ENCODE data around the gene SLC22A15. TPM values are rescaled to one million over a fixed set of nuclear protein-coding genes. Genes with fewer than 3 reads are reported as not detected.

SLC22A15 gene
- 11.3 and 21.0 TPM in 2 replicates for total RNA-seq
- 3.1 and 4.9 TPM in 2 replicates for polyA plus RNA-seq
- polyA plus RNA-seq (2012), result 1.6 and 2.1 TPM in 2 replicates
- polyA minus RNA-seq (ENCODE audit: low replicate concordance), result 0.12 and 3.8 TPM in 2 replicates

GRCh38 chr1:115976062-115976920 is at the start of gene SLC22A15:
Gene SLC22A15, plus strand, starts transcription at chr1:115976513. Its CDS starts 115 bp downstream, at chr1:115976628.
- TF ChIP-seq EZH2 (IDR thresholded peaks at IDR 0.05; ENCODE audit: low read length, missing control alignments), result no peak
- TF ChIP-seq, protein P1, sequence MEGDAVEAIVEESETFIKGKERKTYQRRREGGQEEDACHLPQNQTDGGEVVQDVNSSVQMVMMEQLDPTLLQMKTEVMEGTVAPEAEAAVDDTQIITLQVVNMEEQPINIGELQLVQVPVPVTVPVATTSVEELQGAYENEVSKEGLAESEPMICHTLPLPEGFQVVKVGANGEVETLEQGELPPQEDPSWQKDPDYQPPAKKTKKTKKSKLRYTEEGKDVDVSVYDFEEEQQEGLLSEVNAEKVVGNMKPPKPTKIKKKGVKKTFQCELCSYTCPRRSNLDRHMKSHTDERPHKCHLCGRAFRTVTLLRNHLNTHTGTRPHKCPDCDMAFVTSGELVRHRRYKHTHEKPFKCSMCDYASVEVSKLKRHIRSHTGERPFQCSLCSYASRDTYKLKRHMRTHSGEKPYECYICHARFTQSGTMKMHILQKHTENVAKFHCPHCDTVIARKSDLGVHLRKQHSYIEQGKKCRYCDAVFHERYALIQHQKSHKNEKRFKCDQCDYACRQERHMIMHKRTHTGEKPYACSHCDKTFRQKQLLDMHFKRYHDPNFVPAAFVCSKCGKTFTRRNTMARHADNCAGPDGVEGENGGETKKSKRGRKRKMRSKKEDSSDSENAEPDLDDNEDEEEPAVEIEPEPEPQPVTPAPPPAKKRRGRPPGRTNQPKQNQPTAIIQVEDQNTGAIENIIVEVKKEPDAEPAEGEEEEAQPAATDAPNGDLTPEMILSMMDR (conservative IDR thresholded peaks at IDR 0.05 in 1 of 2, IDR thresholded peaks at IDR 0.05 in 1 of 2; ENCODE audit: low read depth in 1 of 2, low read length in 2 of 2), result no peak
- Histone ChIP-seq H4K20me1 (ENCODE audit: control insufficient read depth, extremely low read depth, insufficient read depth, low read length) (no peaks in the 10 kb centered on the region), H2AFZ (ENCODE audit: low read length) (peak within 1 kb of the TSS; percentile 69), H3K9me3 (ENCODE audit: control insufficient read depth, insufficient read depth, low read depth, low read length) (no peaks in the 10 kb centered on the region), H3K79me2 (ENCODE audit: control insufficient read depth, insufficient read depth, low read length) (peaks cover 2% of the 10 kb centered on the region), H3K4me1 (ENCODE audit: control insufficient read depth, extremely low read depth, insufficient read depth, low read length) (peaks cover 3% of the 10 kb centered on the region), H3K4me2 (ENCODE audit: extremely low read depth, insufficient read depth, low read length) (peak within 1 kb of the TSS; percentile 64), H3K27me3 (ENCODE audit: control insufficient read depth, insufficient read depth, low read length) (no peaks in the 10 kb centered on the region), H3K9ac (ENCODE audit: insufficient read depth, low read length) (peak within 1 kb of the TSS; percentile 71), H3K36me3 (ENCODE audit: control insufficient read depth, insufficient read depth, low read length) (no peaks in the 10 kb centered on the region), H3K4me3 (replicated peaks in 1 of 4; ENCODE audit: control extremely low read depth in 1 of 4, insufficient read depth in 1 of 4, low read depth in 3 of 4, low read length in 4 of 4) (peak within 1 kb of the TSS; percentile 64 to 75 (median 70)), H3K27ac (ENCODE audit: insufficient read depth, low read length) (peak within 1 kb of the TSS; percentile 66)
- DNase-seq (ENCODE audit: low read depth in 2 of 2), result peak; percentile 13 to 55

GRCh38 chr1:115927971-115928370 is 48.3 kb upstream of the SLC22A15 start:
- no peaks in the 10 kb centered on the region for H3K36me3 ChIP-seq (ENCODE audit: control insufficient read depth, insufficient read depth, low read length)
- DNase-seq (ENCODE audit: low read depth in 2 of 2), result no peak
- H3K4me3 ChIP-seq (replicated peaks in 1 of 4; ENCODE audit: control extremely low read depth in 1 of 4, insufficient read depth in 1 of 4, low read depth in 3 of 4, low read length in 4 of 4), result no peak overlapping the region
- H3K4me2 ChIP-seq (ENCODE audit: extremely low read depth, insufficient read depth, low read length), result no peak overlapping the region
- H4K20me1 ChIP-seq (ENCODE audit: control insufficient read depth, extremely low read depth, insufficient read depth, low read length), result no peaks in the 10 kb centered on the region
- H3K9ac ChIP-seq (ENCODE audit: insufficient read depth, low read length), result no peak overlapping the region
- no peaks in the 10 kb centered on the region for H3K79me2 ChIP-seq (ENCODE audit: control insufficient read depth, insufficient read depth, low read length)
- no peaks in the 10 kb centered on the region for H3K27me3 ChIP-seq (ENCODE audit: control insufficient read depth, insufficient read depth, low read length)
- H3K27ac ChIP-seq (ENCODE audit: insufficient read depth, low read length), result no peak overlapping the region
- H2AFZ ChIP-seq (ENCODE audit: low read length), result no peak overlapping the region
- TF ChIP-seq EZH2 (IDR thresholded peaks at IDR 0.05; ENCODE audit: low read length, missing control alignments), result no peak
- TF ChIP-seq, protein P1 (conservative IDR thresholded peaks at IDR 0.05 in 1 of 2, IDR thresholded peaks at IDR 0.05 in 1 of 2; ENCODE audit: low read depth in 1 of 2, low read length in 2 of 2), result no peak
- H3K4me1 ChIP-seq (ENCODE audit: control insufficient read depth, extremely low read depth, insufficient read depth, low read length), result no peaks in the 10 kb centered on the region
- no peaks in the 10 kb centered on the region for H3K9me3 ChIP-seq (ENCODE audit: control insufficient read depth, insufficient read depth, low read depth, low read length)

DNA sequence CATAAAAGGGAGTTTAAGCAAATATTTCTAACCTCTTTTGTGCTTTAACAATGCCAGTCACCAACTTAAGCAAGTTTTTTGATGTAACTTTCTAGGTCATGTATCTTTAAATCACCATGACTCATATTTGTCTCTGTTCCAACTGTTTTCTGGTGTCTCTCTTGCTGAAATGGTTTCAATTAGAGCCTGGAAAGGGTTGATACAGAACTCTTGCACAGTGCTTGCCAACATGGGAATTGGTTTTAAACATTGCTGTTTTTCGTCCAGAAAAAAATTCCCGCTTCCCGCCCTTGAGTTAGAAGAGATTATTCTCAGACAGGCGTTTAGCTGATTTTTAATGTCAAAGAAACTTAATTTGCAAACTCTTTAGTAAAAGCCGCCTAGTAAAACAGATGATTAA is 46.4 kb upstream of the SLC22A15 start:
- Histone ChIP-seq H3K4me2 (ENCODE audit: extremely low read depth, insufficient read depth, low read length) (no peak overlapping the region), H3K36me3 (ENCODE audit: control insufficient read depth, insufficient read depth, low read length) (no peaks in the 10 kb centered on the region), H2AFZ (ENCODE audit: low read length) (no peak overlapping the region), H3K27ac (ENCODE audit: insufficient read depth, low read length) (no peak overlapping the region), H3K4me1 (ENCODE audit: control insufficient read depth, extremely low read depth, insufficient read depth, low read length) (no peaks in the 10 kb centered on the region), H3K4me3 (replicated peaks in 1 of 4; ENCODE audit: control extremely low read depth in 1 of 4, insufficient read depth in 1 of 4, low read depth in 3 of 4, low read length in 4 of 4) (no peak overlapping the region), H3K27me3 (ENCODE audit: control insufficient read depth, insufficient read depth, low read length) (no peaks in the 10 kb centered on the region), H4K20me1 (ENCODE audit: control insufficient read depth, extremely low read depth, insufficient read depth, low read length) (no peaks in the 10 kb centered on the region), H3K79me2 (ENCODE audit: control insufficient read depth, insufficient read depth, low read length) (no peaks in the 10 kb centered on the region), H3K9ac (ENCODE audit: insufficient read depth, low read length) (no peak overlapping the region), H3K9me3 (ENCODE audit: control insufficient read depth, insufficient read depth, low read depth, low read length) (no peaks in the 10 kb centered on the region)
- peak; percentile 51 to 81 for DNase-seq (ENCODE audit: low read depth in 2 of 2)
- no peak for TF ChIP-seq EZH2 (IDR thresholded peaks at IDR 0.05; ENCODE audit: low read length, missing control alignments)
- TF ChIP-seq, protein P1 (conservative IDR thresholded peaks at IDR 0.05 in 1 of 2, IDR thresholded peaks at IDR 0.05 in 1 of 2; ENCODE audit: low read depth in 1 of 2, low read length in 2 of 2), result no peak
